Measurements from ENCODE around the gene PIGV. TPM values are rescaled to one million over a fixed set of nuclear protein-coding genes. Genes with fewer than 3 reads are reported as not detected.

Gene PIGV
- total RNA-seq, 1 donor from 2014 or later = 7.9 TPM

DNA sequence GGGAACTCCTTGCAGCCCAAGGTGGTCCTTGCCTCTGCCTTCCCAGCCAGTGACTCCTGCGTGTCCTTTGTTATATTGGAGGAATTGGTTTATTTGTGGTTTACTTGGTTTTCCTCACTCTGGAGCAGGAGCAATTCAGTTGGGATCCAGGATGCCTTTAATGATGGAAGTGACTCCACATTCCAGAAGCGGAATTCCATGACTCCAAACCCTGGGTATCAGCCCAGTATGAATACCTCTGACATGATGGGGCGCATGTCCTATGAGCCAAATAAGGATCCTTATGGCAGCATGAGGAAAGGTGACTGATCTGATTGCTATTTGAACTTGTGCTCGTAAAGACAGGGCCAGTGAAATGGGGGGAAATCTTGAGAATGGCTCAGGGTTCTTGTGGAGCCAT lies 15.1 kb upstream of the PIGV start:
- Histone ChIP-seq H3K9ac (ENCODE audit: low read length) (peak overlapping the region; percentile 83), H4K20me1 (ENCODE audit: insufficient read depth, low read length) (peaks cover 19% of the 10 kb centered on the region), H3K27ac (ENCODE audit: low read depth, low read length) (peak overlapping the region; percentile 99), H2AFZ (ENCODE audit: low read depth, low read length) (no peak overlapping the region), H3K27me3 (ENCODE audit: insufficient read depth, low read length) (no peaks in the 10 kb centered on the region), H3K4me1 (ENCODE audit: insufficient read depth, low read length) (peaks cover 44% of the 10 kb centered on the region), H3K36me3 (ENCODE audit: insufficient read depth, low read length) (peaks cover 57% of the 10 kb centered on the region), H3K4me2 (ENCODE audit: low read length) (peak overlapping the region; percentile 67), H3K79me2 (ENCODE audit: insufficient read depth, low read length) (peaks cover 24% of the 10 kb centered on the region), H3K9me3 (ENCODE audit: insufficient read depth, low read depth, low read length) (no peaks in the 10 kb centered on the region), H3K4me3 (ENCODE audit: insufficient read depth, low read depth, low read length) (no peak overlapping the region)
- Mint-ChIP-seq H3K36me3 (ENCODE audit: low read depth, unreplicated experiment) (peaks cover 42% of the 10 kb centered on the region), H3K4me1 (ENCODE audit: low read depth, unreplicated experiment) (peaks cover 49% of the 10 kb centered on the region), H3K27me3 (ENCODE audit: low read depth, unreplicated experiment) (no peaks in the 10 kb centered on the region), H3K9me3 (ENCODE audit: unreplicated experiment) (no peaks in the 10 kb centered on the region), H3K27ac (ENCODE audit: unreplicated experiment) (peak overlapping the region; percentile 99), H3K4me3 (ENCODE audit: unreplicated experiment) (peak overlapping the region; percentile 60)
- FAIRE-seq (peak; percentile 99), DNase-seq (ENCODE audit: low read depth) (peak; percentile 99)
- TF ChIP-seq, protein P1, sequence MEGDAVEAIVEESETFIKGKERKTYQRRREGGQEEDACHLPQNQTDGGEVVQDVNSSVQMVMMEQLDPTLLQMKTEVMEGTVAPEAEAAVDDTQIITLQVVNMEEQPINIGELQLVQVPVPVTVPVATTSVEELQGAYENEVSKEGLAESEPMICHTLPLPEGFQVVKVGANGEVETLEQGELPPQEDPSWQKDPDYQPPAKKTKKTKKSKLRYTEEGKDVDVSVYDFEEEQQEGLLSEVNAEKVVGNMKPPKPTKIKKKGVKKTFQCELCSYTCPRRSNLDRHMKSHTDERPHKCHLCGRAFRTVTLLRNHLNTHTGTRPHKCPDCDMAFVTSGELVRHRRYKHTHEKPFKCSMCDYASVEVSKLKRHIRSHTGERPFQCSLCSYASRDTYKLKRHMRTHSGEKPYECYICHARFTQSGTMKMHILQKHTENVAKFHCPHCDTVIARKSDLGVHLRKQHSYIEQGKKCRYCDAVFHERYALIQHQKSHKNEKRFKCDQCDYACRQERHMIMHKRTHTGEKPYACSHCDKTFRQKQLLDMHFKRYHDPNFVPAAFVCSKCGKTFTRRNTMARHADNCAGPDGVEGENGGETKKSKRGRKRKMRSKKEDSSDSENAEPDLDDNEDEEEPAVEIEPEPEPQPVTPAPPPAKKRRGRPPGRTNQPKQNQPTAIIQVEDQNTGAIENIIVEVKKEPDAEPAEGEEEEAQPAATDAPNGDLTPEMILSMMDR (IDR thresholded peaks at IDR 0.05; ENCODE audit: insufficient read depth, low read depth, low read length) = no peak
- TF ChIP-seq EZH2 (IDR thresholded peaks at IDR 0.05; ENCODE audit: insufficient read depth, low read length) = no peak

DNA sequence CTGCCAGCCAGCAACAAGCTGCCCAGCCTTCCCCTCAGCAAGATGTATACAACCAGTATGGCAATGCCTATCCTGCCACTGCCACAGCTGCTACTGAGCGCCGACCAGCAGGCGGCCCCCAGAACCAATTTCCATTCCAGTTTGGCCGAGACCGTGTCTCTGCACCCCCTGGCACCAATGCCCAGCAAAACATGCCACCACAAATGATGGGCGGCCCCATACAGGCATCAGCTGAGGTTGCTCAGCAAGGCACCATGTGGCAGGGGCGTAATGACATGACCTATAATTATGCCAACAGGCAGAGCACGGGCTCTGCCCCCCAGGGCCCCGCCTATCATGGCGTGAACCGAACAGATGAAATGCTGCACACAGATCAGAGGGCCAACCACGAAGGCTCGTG lies 13.3 kb upstream of the PIGV start:
- H3K27me3 ChIP-seq (ENCODE audit: insufficient read depth, low read length) = no peaks in the 10 kb centered on the region
- DNase-seq (ENCODE audit: low read depth) = no peak
- H2AFZ ChIP-seq (ENCODE audit: low read depth, low read length) = no peak overlapping the region
- H3K4me1 ChIP-seq (ENCODE audit: insufficient read depth, low read length) = peaks cover 30% of the 10 kb centered on the region
- Mint-ChIP-seq H3K4me1 (ENCODE audit: low read depth, unreplicated experiment) (peaks cover 34% of the 10 kb centered on the region), H3K9me3 (ENCODE audit: unreplicated experiment) (no peaks in the 10 kb centered on the region), H3K27ac (ENCODE audit: unreplicated experiment) (peak overlapping the region; percentile 86), H3K36me3 (ENCODE audit: low read depth, unreplicated experiment) (peaks cover 47% of the 10 kb centered on the region), H3K4me3 (ENCODE audit: unreplicated experiment) (no peak overlapping the region), H3K27me3 (ENCODE audit: low read depth, unreplicated experiment) (no peaks in the 10 kb centered on the region)
- H4K20me1 ChIP-seq (ENCODE audit: insufficient read depth, low read length) = peaks cover 5% of the 10 kb centered on the region
- no peak overlapping the region for H3K27ac ChIP-seq (ENCODE audit: low read depth, low read length)
- H3K9ac ChIP-seq (ENCODE audit: low read length) = no peak overlapping the region
- peaks cover 56% of the 10 kb centered on the region for H3K36me3 ChIP-seq (ENCODE audit: insufficient read depth, low read length)
- H3K4me2 ChIP-seq (ENCODE audit: low read length) = no peak overlapping the region
- H3K9me3 ChIP-seq (ENCODE audit: insufficient read depth, low read depth, low read length) = no peaks in the 10 kb centered on the region
- TF ChIP-seq, protein P1 (IDR thresholded peaks at IDR 0.05; ENCODE audit: insufficient read depth, low read depth, low read length) = no peak
- no peak for TF ChIP-seq EZH2 (IDR thresholded peaks at IDR 0.05; ENCODE audit: insufficient read depth, low read length)
- H3K4me3 ChIP-seq (ENCODE audit: insufficient read depth, low read depth, low read length) = no peak overlapping the region
- peaks cover 33% of the 10 kb centered on the region for H3K79me2 ChIP-seq (ENCODE audit: insufficient read depth, low read length)
- FAIRE-seq = no peak

DNA sequence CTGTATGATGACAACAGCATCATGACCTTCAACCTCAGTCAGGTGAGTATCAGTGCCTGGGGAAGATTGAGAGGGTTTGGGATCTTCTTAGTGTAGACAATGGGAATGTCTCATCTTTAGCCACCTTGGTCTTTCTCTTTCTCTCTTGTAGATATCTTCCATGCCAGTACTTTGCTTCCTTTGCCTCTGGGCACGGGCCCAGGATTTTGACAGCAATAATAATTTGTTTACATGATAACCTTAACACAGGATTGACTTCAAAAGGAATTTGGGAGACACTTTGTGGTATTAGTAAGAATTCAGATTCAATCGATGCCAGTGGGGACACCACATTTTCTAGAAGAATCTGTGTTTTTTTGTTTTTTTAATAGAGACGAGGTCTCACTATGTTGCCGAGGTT lies 12.1 kb upstream of the PIGV start:
- no peak overlapping the region for H2AFZ ChIP-seq (ENCODE audit: low read depth, low read length)
- H3K27me3 ChIP-seq (ENCODE audit: insufficient read depth, low read length) = no peaks in the 10 kb centered on the region
- H3K79me2 ChIP-seq (ENCODE audit: insufficient read depth, low read length) = peaks cover 45% of the 10 kb centered on the region
- Mint-ChIP-seq H3K9me3 (ENCODE audit: unreplicated experiment) (no peaks in the 10 kb centered on the region), H3K4me1 (ENCODE audit: low read depth, unreplicated experiment) (peaks cover 31% of the 10 kb centered on the region), H3K4me3 (ENCODE audit: unreplicated experiment) (no peak overlapping the region), H3K27me3 (ENCODE audit: low read depth, unreplicated experiment) (no peaks in the 10 kb centered on the region), H3K36me3 (ENCODE audit: low read depth, unreplicated experiment) (peaks cover 50% of the 10 kb centered on the region), H3K27ac (ENCODE audit: unreplicated experiment) (peak overlapping the region; percentile 44)
- no peak overlapping the region for H3K27ac ChIP-seq (ENCODE audit: low read depth, low read length)
- TF ChIP-seq, protein P1 (IDR thresholded peaks at IDR 0.05; ENCODE audit: insufficient read depth, low read depth, low read length) = no peak
- TF ChIP-seq EZH2 (IDR thresholded peaks at IDR 0.05; ENCODE audit: insufficient read depth, low read length) = no peak
- peaks cover 64% of the 10 kb centered on the region for H3K36me3 ChIP-seq (ENCODE audit: insufficient read depth, low read length)
- no peak overlapping the region for H3K4me3 ChIP-seq (ENCODE audit: insufficient read depth, low read depth, low read length)
- no peak for DNase-seq (ENCODE audit: low read depth)
- peaks cover 29% of the 10 kb centered on the region for H3K4me1 ChIP-seq (ENCODE audit: insufficient read depth, low read length)
- peaks cover 7% of the 10 kb centered on the region for H4K20me1 ChIP-seq (ENCODE audit: insufficient read depth, low read length)
- no peak for FAIRE-seq
- H3K4me2 ChIP-seq (ENCODE audit: low read length) = no peak overlapping the region
- no peaks in the 10 kb centered on the region for H3K9me3 ChIP-seq (ENCODE audit: insufficient read depth, low read depth, low read length)
- no peak overlapping the region for H3K9ac ChIP-seq (ENCODE audit: low read length)

All from astrocyte (in vitro differentiated cells and primary cell).